CD14-positive monocyte (primary cell): ENCODE results near the gene HMBS. TPM values are rescaled to one million over a fixed set of nuclear protein-coding genes. Genes with fewer than 3 reads are reported as not detected.

ENCODE experiments used
- DNase-seq, 3 donors: peaks; one replicate each; pipeline ENCODE4 v3.0.0-alpha.2; 2011 to 2022
- H2AFZ ChIP-seq: 2 replicates; pipeline ENCODE4 v1.6.0; 2012; ENCODE audit warnings: mild to moderate bottlenecking, low read depth, low read length, inconsistent platforms; ENCODE audit not compliant: insufficient read depth, poor library complexity, severe bottlenecking
- H3K27ac ChIP-seq, 2 donors: 1 replicate in 1 of 2; 2 replicates in 1 of 2; pipeline ENCODE4 v1.5.1; 2012 to 2013; ENCODE audit warnings: low read length in 2 of 2, control low read depth in 1 of 2, inconsistent platforms in 1 of 2, low read depth in 1 of 2, mild to moderate bottlenecking in 1 of 2
- H3K27me3 ChIP-seq, 2 donors: one replicate each; pipeline versions ENCODE4 v1.6.0 to v1.6.1; 2011 to 2013; ENCODE audit warnings: low read length in 2 of 2; ENCODE audit not compliant: control insufficient read depth in 2 of 2, insufficient read depth in 2 of 2
- H3K36me3 ChIP-seq, 2 donors: replicated peaks in 1 of 2; 1 replicate in 1 of 2; 2 replicates in 1 of 2; pipeline versions ENCODE4 v1.5.1 to v1.6.1; 2012 to 2013; ENCODE audit warnings: low read length in 2 of 2, control low read depth in 1 of 2, inconsistent platforms in 1 of 2, mild to moderate bottlenecking in 1 of 2; ENCODE audit not compliant: insufficient read depth in 2 of 2, control insufficient read depth in 1 of 2
- H3K4me1 ChIP-seq, 2 donors: 1 replicate in 1 of 2; 2 replicates in 1 of 2; pipeline versions ENCODE4 v1.5.1 to v1.6.1; 2012 to 2013; ENCODE audit warnings: low read length in 2 of 2, control low read depth in 1 of 2, inconsistent platforms in 1 of 2, mild to moderate bottlenecking in 1 of 2, moderate library complexity in 1 of 2; ENCODE audit not compliant: insufficient read depth in 2 of 2, control insufficient read depth in 1 of 2
- H3K4me2 ChIP-seq: replicated peaks from 2 replicates; pipeline ENCODE3; 2012; ENCODE audit warnings: low read length, moderate library complexity, mild to moderate bottlenecking; ENCODE audit not compliant: poor library complexity, severe bottlenecking; ENCODE audit errors: extremely low read depth
- H3K4me3 ChIP-seq, 3 experiments: fragments of 200-600 bp in 1 of 3; sonication (generic) in 1 of 3; replicated peaks in 1 of 3; 1 replicate in 2 of 3; 2 replicates in 1 of 3; pipeline ENCODE4 v1.5.1; 2011 to 2013; ENCODE audit warnings: low read length in 3 of 3, mild to moderate bottlenecking in 3 of 3, control low read depth in 2 of 3, low read depth in 2 of 3, inconsistent platforms in 1 of 3, moderate library complexity in 1 of 3
- H3K79me2 ChIP-seq: 2 replicates; pipeline ENCODE4 v1.6.0; 2012; ENCODE audit warnings: mild to moderate bottlenecking, control low read depth, inconsistent platforms, low read length, moderate library complexity; ENCODE audit not compliant: insufficient read depth
- H3K9ac ChIP-seq: 2 replicates; pipeline ENCODE4 v1.6.0; 2017; ENCODE audit warnings: low read length, mild to moderate bottlenecking; ENCODE audit not compliant: insufficient read depth, poor library complexity, severe bottlenecking
- H3K9me3 ChIP-seq, 2 donors: replicated peaks in 1 of 2; 1 replicate in 1 of 2; 2 replicates in 1 of 2; pipeline versions ENCODE4 v1.5.1 to v1.6.1; 2012 to 2013; ENCODE audit warnings: low read length in 2 of 2, control low read depth in 1 of 2; ENCODE audit not compliant: control insufficient read depth in 1 of 2, insufficient read depth in 1 of 2
- H4K20me1 ChIP-seq: 2 replicates; pipeline ENCODE4 v1.6.0; 2012; ENCODE audit warnings: mild to moderate bottlenecking, low read length, control low read depth, moderate library complexity; ENCODE audit not compliant: insufficient read depth
- H3K27ac Mint-ChIP-seq, 7 donors: one replicate each; pipeline ENCODE4 v1.8.0; 2020; ENCODE audit warnings: mild to moderate bottlenecking in 7 of 7, mixed read lengths in 7 of 7, moderate library complexity in 6 of 7, inconsistent platforms in 2 of 7
- H3K27me3 Mint-ChIP-seq, 3 donors: one replicate each; pipeline ENCODE4 v1.8.0; 2021 to 2022; ENCODE audit warnings: low read depth in 3 of 3, mild to moderate bottlenecking in 3 of 3, mixed read lengths in 3 of 3, moderate library complexity in 3 of 3, inconsistent platforms in 1 of 3
- H3K36me3 Mint-ChIP-seq, 2 donors: one replicate each; pipeline ENCODE4 v1.8.0; 2020; ENCODE audit warnings: mixed read lengths in 2 of 2, inconsistent platforms in 1 of 2, mild to moderate bottlenecking in 1 of 2
- H3K4me1 Mint-ChIP-seq: one replicate; pipeline ENCODE4 v1.8.0; 2020; ENCODE audit warnings: mild to moderate bottlenecking, mixed read lengths
- H3K4me3 Mint-ChIP-seq, 2 donors: one replicate each; pipeline ENCODE4 v1.8.0; 2020; ENCODE audit warnings: mild to moderate bottlenecking in 2 of 2, mixed read lengths in 2 of 2, moderate library complexity in 1 of 2
- H3K9me3 Mint-ChIP-seq, 7 donors: one replicate each; pipeline ENCODE4 v1.8.0; 2020 to 2022; ENCODE audit warnings: mixed read lengths in 7 of 7, mild to moderate bottlenecking in 6 of 7, moderate library complexity in 6 of 7, inconsistent platforms in 2 of 7
- WGBS: methylation state at CpG from one replicate; pipeline ENCODE4 v1.1.5; 2013; ENCODE audit warnings: missing lambda C conversion rate; ENCODE audit not compliant: insufficient coverage; 5-methylcytosine and 5-hydroxymethylcytosine counted together
- intact Hi-C, 2 donors: fragments of 100-400 bp; cut with micrococcal nuclease; formaldehyde crosslinking; loops; one replicate each; pipeline versions ENCODE4 v1.15.0 to v1.15.1; 2023
- polyA plus RNA-seq, 3 donors: library from polyadenylated mRNA; depleted of rRNA in 1 of 3; unstranded in 2 of 3; stranded (reverse) in 1 of 3; fragments of 300-500 nt in 2 of 3; fragments of >200 nt in 1 of 3; fragmentation: Illumina TruSeq in 2 of 3; gene quantifications; 1 replicate in 2 of 3; 2 replicates in 1 of 3; pipeline ENCODE4 v1.2.3, GENCODE V29; 2012 to 2021
- TF ChIP-seq, protein P1 (sequence below): fragments of 200-600 bp; IDR thresholded peaks from one replicate; pipeline ENCODE4 v1.8.0; 2022; ENCODE audit warnings: antibody characterized with exemption, mild to moderate bottlenecking

The HMBS gene
- polyA plus RNA-seq, 3 donors = 21.1 to 26.4 (median 25.2) TPM

GRCh38 chr11:119121811-119122124 is 37.1 kb downstream of the HMBS start:
- H3K9ac ChIP-seq = peak overlapping the region; percentile 73
- H3K9me3 ChIP-seq = no peaks in the 10 kb centered on the region
- DNase-seq = no peak
- TF ChIP-seq, protein P1, sequence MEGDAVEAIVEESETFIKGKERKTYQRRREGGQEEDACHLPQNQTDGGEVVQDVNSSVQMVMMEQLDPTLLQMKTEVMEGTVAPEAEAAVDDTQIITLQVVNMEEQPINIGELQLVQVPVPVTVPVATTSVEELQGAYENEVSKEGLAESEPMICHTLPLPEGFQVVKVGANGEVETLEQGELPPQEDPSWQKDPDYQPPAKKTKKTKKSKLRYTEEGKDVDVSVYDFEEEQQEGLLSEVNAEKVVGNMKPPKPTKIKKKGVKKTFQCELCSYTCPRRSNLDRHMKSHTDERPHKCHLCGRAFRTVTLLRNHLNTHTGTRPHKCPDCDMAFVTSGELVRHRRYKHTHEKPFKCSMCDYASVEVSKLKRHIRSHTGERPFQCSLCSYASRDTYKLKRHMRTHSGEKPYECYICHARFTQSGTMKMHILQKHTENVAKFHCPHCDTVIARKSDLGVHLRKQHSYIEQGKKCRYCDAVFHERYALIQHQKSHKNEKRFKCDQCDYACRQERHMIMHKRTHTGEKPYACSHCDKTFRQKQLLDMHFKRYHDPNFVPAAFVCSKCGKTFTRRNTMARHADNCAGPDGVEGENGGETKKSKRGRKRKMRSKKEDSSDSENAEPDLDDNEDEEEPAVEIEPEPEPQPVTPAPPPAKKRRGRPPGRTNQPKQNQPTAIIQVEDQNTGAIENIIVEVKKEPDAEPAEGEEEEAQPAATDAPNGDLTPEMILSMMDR = no peak
- peaks cover 21% of the 10 kb centered on the region for H4K20me1 ChIP-seq
- H3K4me3 ChIP-seq = peak overlapping the region; percentile 62 to 97 (median 97)
- peak overlapping the region; percentile 90 to 93 for H3K4me3 Mint-ChIP-seq
- intact Hi-C loops = loop anchor here in 1 of 2 donors (2.0 to 5.0 kb wide), 2 partner anchors 15 to 34 kb away; partner anchors contain the start of gene C2CD2L
- 0% methylated on average over 18 of the region's 20 CpGs for WGBS
- H3K27ac ChIP-seq = peak overlapping the region; percentile 40 to 81
- H3K4me1 ChIP-seq = peaks cover 26 to 33% of the 10 kb centered on the region in 2 donors
- peaks cover 22 to 39% of the 10 kb centered on the region in 2 donors for H3K36me3 Mint-ChIP-seq
- no peaks in the 10 kb centered on the region for H3K27me3 ChIP-seq
- H3K27ac Mint-ChIP-seq = peak overlapping the region; percentile 83 to 94 (median 90)
- peaks cover 12 to 46% of the 10 kb centered on the region in 2 donors for H3K36me3 ChIP-seq
- peak overlapping the region; percentile 94 for H3K4me2 ChIP-seq
- peaks cover 33% of the 10 kb centered on the region for H3K79me2 ChIP-seq
- H3K4me1 Mint-ChIP-seq = peaks cover 33% of the 10 kb centered on the region
- peaks cover 0 to 5% (median 0%) of the 10 kb centered on the region in 3 donors for H3K27me3 Mint-ChIP-seq
- H3K9me3 Mint-ChIP-seq = no peaks in the 10 kb centered on the region
- peak overlapping the region; percentile 98 for H2AFZ ChIP-seq

DNA sequence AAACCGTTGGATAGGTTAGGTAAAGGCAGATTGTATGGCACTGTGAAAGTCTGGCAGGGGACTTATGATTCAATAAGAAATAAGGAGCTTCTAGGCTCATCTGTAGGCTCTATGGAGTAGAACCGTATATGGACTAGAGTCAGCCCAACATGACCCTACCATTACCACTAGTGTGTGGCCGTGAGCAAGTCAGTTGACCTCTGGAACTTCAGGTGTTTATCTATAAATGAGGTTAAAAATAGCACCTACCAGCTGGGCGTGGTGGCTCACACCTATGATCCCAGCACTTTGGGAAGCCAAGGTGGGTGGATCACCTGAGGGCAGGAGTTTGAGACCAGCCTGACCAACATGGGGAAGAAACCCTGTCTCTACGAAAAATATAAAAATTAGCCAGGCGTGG is 41.1 kb downstream of the HMBS start:
- Mint-ChIP-seq H3K27me3 (peaks cover 0 to 2% (median 0%) of the 10 kb centered on the region in 3 donors), H3K4me3 (no peak overlapping the region), H3K9me3 (no peaks in the 10 kb centered on the region), H3K36me3 (peaks cover 44 to 60% of the 10 kb centered on the region in 2 donors), H3K4me1 (peaks cover 20% of the 10 kb centered on the region), H3K27ac (peak overlapping the region in 1 of 7 donors; percentile 45)
- no peak for DNase-seq
- H3K27me3 ChIP-seq = no peaks in the 10 kb centered on the region
- H3K4me1 ChIP-seq = peaks cover 11 to 19% of the 10 kb centered on the region in 2 donors
- H3K27ac ChIP-seq = no peak overlapping the region
- H2AFZ ChIP-seq = no peak overlapping the region
- TF ChIP-seq, protein P1 = no peak
- H3K36me3 ChIP-seq = peaks cover 32 to 64% of the 10 kb centered on the region in 2 donors
- H3K9me3 ChIP-seq = no peaks in the 10 kb centered on the region
- peaks cover 33% of the 10 kb centered on the region for H3K79me2 ChIP-seq
- 100% methylated on average over 3 of the region's 6 CpGs for WGBS
- no peak overlapping the region for H3K9ac ChIP-seq
- peaks cover 24% of the 10 kb centered on the region for H4K20me1 ChIP-seq
- intact Hi-C loops = no loop called here
- no peak overlapping the region for H3K4me2 ChIP-seq
- no peak overlapping the region for H3K4me3 ChIP-seq
